AG04449 (cell line): ENCODE measurements around the gene RASGRF1.

ENCODE experiments used
- CTCF ChIA-PET: fragments of 350-600 bp; formaldehyde crosslinking; extraction: SDS; loops from one replicate; lab custom pipeline; 2021; ENCODE audit warnings: antibody characterized with exemption; lab: Yijun Ruan, JAX
- POLR2A ChIA-PET: fragments of 400-600, 350-600 bp; formaldehyde crosslinking; extraction: SDS; loops from one replicate; lab custom pipeline; 2020; ENCODE audit warnings: antibody characterized with exemption, inconsistent platforms; lab: Yijun Ruan, JAX
- DNase-seq: peaks from one replicate; pipeline ENCODE4 v3.0.0-alpha.2; 2010; ENCODE audit warnings: low read depth, low spot score
- H3K4me3 ChIP-seq: 2 replicates; pipeline ENCODE4 v1.5.1; 2011; ENCODE audit warnings: low read depth, mild to moderate bottlenecking, control low read depth, low read length
- TF ChIP-seq, protein P1 (sequence below): IDR thresholded peaks from one replicate; pipeline ENCODE4 v1.5.1; 2011; ENCODE audit warnings: mild to moderate bottlenecking, moderate library complexity, low read length, control low read depth, inconsistent platforms; ENCODE audit not compliant: insufficient read depth; ENCODE audit errors: missing control alignments

The RASGRF1 gene

DNA sequence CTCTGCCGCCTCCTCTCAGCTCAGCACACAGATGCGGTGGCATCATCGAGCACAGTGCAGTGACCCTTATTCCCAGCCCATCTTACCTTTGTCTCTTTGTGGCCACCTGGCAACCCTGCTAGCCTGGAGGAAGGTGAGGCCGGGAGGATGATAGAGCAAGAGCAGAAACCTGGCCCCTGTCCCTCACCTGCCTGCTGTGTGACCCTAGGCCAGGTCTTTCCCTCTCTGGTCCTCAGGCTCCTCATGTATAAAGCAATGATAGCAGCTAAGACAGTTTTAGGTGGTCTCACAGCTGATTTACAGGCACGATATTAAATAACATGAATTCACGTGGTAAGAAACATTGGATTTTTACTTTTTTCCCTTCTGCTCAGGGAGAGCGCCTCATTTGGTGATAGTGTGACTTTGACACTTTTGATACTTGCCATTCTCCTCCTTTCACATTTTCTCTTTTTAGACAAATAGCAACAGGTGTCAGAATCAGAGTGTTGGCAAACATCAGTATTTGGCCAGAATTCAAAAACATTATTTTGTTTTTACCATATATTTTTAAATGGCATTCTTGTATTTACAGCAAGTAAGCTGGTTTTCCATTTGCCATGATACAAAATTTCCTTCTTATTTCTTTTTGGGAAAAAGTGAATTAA is 116.2 kb downstream of the RASGRF1 start:
- DNase-seq = no peak
- H3K4me3 ChIP-seq = no peak overlapping the region
- TF ChIP-seq, protein P1, sequence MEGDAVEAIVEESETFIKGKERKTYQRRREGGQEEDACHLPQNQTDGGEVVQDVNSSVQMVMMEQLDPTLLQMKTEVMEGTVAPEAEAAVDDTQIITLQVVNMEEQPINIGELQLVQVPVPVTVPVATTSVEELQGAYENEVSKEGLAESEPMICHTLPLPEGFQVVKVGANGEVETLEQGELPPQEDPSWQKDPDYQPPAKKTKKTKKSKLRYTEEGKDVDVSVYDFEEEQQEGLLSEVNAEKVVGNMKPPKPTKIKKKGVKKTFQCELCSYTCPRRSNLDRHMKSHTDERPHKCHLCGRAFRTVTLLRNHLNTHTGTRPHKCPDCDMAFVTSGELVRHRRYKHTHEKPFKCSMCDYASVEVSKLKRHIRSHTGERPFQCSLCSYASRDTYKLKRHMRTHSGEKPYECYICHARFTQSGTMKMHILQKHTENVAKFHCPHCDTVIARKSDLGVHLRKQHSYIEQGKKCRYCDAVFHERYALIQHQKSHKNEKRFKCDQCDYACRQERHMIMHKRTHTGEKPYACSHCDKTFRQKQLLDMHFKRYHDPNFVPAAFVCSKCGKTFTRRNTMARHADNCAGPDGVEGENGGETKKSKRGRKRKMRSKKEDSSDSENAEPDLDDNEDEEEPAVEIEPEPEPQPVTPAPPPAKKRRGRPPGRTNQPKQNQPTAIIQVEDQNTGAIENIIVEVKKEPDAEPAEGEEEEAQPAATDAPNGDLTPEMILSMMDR = no peak
- POLR2A ChIA-PET = no interaction called here
- CTCF ChIA-PET = no interaction called here

DNA sequence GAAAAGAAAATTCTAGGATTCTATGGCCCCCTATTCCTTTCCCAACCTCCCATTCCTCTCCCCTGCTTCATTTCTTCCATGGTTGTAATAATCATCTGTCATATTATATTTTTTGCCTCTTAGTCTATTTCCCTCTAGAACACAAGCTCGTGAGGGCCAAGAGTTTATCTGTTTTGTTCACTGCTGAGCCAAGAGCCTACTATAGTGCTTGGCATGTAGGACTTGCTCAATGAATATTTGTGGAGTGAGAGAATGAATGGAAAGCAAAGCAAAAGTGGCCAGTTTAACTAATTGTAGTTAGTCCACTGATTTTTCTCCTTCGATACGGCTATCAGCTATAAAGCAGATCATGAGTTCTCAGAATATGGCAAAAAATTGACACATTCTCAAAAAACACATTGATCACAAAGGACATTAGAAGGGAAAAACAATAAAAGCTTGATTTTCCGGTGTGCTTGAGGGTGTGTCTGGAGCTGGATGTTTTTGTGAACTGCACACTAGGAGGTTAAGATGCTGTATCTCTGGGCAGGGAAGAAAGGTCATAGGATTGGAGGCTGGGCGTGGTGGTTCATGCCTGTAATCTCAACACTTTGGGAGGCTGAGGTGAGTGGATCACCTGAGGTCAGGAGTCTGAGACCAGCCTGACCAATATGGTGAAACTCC is 120.8 kb downstream of the RASGRF1 start:
- POLR2A ChIA-PET = no interaction called here
- DNase-seq = no peak
- CTCF ChIA-PET = interaction anchor here (3.9 kb wide), 1 partner anchor 11 kb away, joined by 28 read pairs; no protein-coding TSS in a partner anchor
- no peak overlapping the region for H3K4me3 ChIP-seq
- TF ChIP-seq, protein P1 = no peak

DNA sequence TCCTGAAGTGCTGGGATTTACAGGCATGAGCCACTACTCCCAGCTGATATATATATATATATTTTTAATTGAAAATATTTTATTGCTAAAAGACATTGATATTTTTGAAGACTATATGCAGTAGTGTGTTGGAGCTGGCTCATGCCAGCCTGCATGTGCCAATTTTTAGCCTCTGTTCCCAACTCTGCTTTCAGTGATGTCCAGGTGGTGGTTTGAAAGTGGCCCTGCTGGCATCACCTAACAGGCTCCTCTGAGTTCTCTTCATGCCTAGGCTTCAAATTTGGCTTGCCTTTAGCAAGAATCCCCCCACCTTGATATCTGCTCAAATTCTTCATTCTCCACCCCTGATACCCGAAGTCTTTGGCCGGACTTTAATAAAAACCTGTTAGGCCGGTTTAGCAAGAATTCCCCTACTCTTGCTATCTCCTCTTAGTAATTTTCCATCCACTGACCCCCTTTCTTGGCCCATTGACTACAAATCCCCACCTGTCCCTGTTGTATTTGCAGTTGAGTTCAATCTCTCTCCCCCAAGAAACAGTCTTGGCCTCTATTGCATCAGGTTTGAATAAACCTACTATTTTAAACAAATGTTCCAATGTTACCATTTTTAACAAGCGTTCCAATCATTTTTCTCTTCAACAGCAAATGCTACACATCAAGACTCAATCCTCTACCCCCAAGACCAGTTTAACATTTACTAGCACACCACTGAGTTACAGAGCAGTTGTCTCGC is 121.9 kb downstream of the RASGRF1 start:
- no peak overlapping the region for H3K4me3 ChIP-seq
- TF ChIP-seq, protein P1 = no peak
- ChIA-PET POLR2A (no interaction called here), CTCF (interaction anchor here (0.9 to 2.6 kb wide), 2 partner anchors 9 to 10 kb away, joined by 3 to 16 read pairs; no protein-coding TSS in a partner anchor)
- no peak for DNase-seq

GRCh38 chr15:78968114-78968513 is 122.5 kb downstream of the RASGRF1 start:
- DNase-seq = no peak
- ChIA-PET CTCF (interaction anchor here (0.9 to 2.6 kb wide), 3 partner anchors 8 to 24 kb away, joined by 3 to 16 read pairs (median 6); partner anchors contain the start of gene CTSH), POLR2A (no interaction called here)
- no peak overlapping the region for H3K4me3 ChIP-seq
- TF ChIP-seq, protein P1 = no peak

- TF ChIP-seq, protein P1 = no peak
- CTCF ChIA-PET = interaction anchor here (0.9 to 2.1 kb wide), 4 partner anchors 8 to 20 kb away, joined by 3 to 7 read pairs (median 3); no protein-coding TSS in a partner anchor
- POLR2A ChIA-PET = no interaction called here
- H3K4me3 ChIP-seq = no peak overlapping the region
- DNase-seq = no peak
These were observed 130.3 kb downstream of the RASGRF1 start for GRCh38 chr15:78960308-78960707.
